ENCODE data around the gene PRKACB.

GRCh38 chr1:84121360-84121759, 22.7 kb upstream of the PRKACB start:
- TF ChIP-seq POLR2AphosphoS5 (IDR thresholded peaks at IDR 0.05; ENCODE audit: low read depth, low read length): no peak
- TF ChIP-seq TAF1 (IDR thresholded peaks at IDR 0.05; ENCODE audit: borderline replicate concordance, insufficient read depth, low read length): no peak
- no peak for TF ChIP-seq SIN3A (IDR thresholded peaks at IDR 0.05; ENCODE audit: borderline replicate concordance, insufficient read depth, low read length)
